Dermis microvascular lymphatic vessel endothelial cell (primary cell): ENCODE measurements around the gene SYNPO. TPM values are rescaled to one million over a fixed set of nuclear protein-coding genes. Genes with fewer than 3 reads are reported as not detected.

Experiments used
- DNase-seq, 2 donors: peaks; one replicate each; pipeline versions ENCODE4 v3.0.0 to v3.0.0-alpha.2; 2010; ENCODE audit warnings: low read depth in 2 of 2
- total RNA-seq: library from RNA; depleted of rRNA; stranded (reverse); fragments of >200 nt; gene quantifications from 2 replicates; pipeline ENCODE4 v1.2.1, GENCODE V29; 2014

The SYNPO gene
- total RNA-seq, 1 donor from 2014 or later: 5.6 TPM

GRCh38 chr5:150625164-150625535 lies 15.3 kb upstream of the SYNPO start:
- DNase-seq: no peak

GRCh38 chr5:150625831-150626746 lies 14.4 kb upstream of the SYNPO start:
- DNase-seq: no peak

GRCh38 chr5:150626853-150627276 lies 13.6 kb upstream of the SYNPO start:
- DNase-seq: peak in 1 of 2 donors; percentile 61

- DNase-seq: no peak
Measured at GRCh38 chr5:150627731-150628545, 12.5 kb upstream of the SYNPO start.

- no peak for DNase-seq
Measured at GRCh38 chr5:150628936-150629485, 11.4 kb upstream of the SYNPO start.

GRCh38 chr5:150630016-150630415 lies 10.4 kb upstream of the SYNPO start:
- DNase-seq: no peak

GRCh38 chr5:150630461-150631325 lies 9.8 kb upstream of the SYNPO start:
- no peak for DNase-seq

- DNase-seq: no peak
Measured at GRCh38 chr5:150631326-150631701, 9.1 kb upstream of the SYNPO start.

GRCh38 chr5:150632305-150633160 lies 7.9 kb upstream of the SYNPO start:
- peak in 1 of 2 donors; percentile 81 for DNase-seq

- no peak for DNase-seq
Measured at GRCh38 chr5:150633429-150633828, 7.0 kb upstream of the SYNPO start.

- peak in 1 of 2 donors; percentile 83 for DNase-seq
Measured at GRCh38 chr5:150636391-150637244, 3.8 kb upstream of the SYNPO start.

GRCh38 chr5:150637245-150638052 lies 3.0 kb upstream of the SYNPO start:
- peak in 1 of 2 donors; percentile 84 for DNase-seq

GRCh38 chr5:150638053-150638444 lies 2.4 kb upstream of the SYNPO start:
- no peak for DNase-seq

GRCh38 chr5:150638488-150639376 lies 1.7 kb upstream of the SYNPO start:
- DNase-seq: no peak

- no peak for DNase-seq
Measured at GRCh38 chr5:150639377-150639692, 1.1 kb upstream of the SYNPO start.

- DNase-seq: peak in 1 of 2 donors; percentile 43
Measured at GRCh38 chr5:150639751-150640150, 709 bp upstream of the SYNPO start.

GRCh38 chr5:150641006-150641570 lies 628 bp downstream of the SYNPO start:
- DNase-seq: peak; percentile 93 to 96
